Activated naive CD4-positive, alpha-beta T cell treated with anti-CD3 and anti-CD28 coated beads for 36 hours (primary cell): ENCODE measurements around the gene PDE3B. TPM values are rescaled to one million over a fixed set of nuclear protein-coding genes. Genes with fewer than 3 reads are reported as not detected.
"Not testable (repeated sequence)": the region's sequence is repeated elsewhere in the genome, so short reads cannot be mapped to it uniquely, and the experiment has no call there.

Experiments used
- CTCF ChIA-PET: fragments of 350-600 bp; sonication (Branson Sonifier 250); formaldehyde crosslinking; loops from one replicate; lab custom pipeline; 2021; ENCODE audit warnings: antibody characterized with exemption; lab: Charles Lee
- DNase-seq: peaks from one replicate; pipeline ENCODE4 v3.0.0-alpha.2; 2020
- H3K27ac Mint-ChIP-seq: one replicate; pipeline ENCODE4 v1.8.0; 2021; ENCODE audit warnings: mild to moderate bottlenecking, mixed read lengths
- H3K27me3 Mint-ChIP-seq: one replicate; pipeline ENCODE4 v1.8.0; 2021; ENCODE audit warnings: low read depth, mixed read lengths
- H3K36me3 Mint-ChIP-seq: one replicate; pipeline ENCODE4 v1.8.0; 2021; ENCODE audit warnings: low read depth, mixed read lengths
- H3K4me1 Mint-ChIP-seq: one replicate; pipeline ENCODE4 v1.8.0; 2021; ENCODE audit warnings: low read depth, mixed read lengths
- H3K4me3 Mint-ChIP-seq: one replicate; pipeline ENCODE4 v1.8.0; 2021; ENCODE audit warnings: mild to moderate bottlenecking, moderate library complexity, mixed read lengths
- H3K9me3 Mint-ChIP-seq: one replicate; pipeline ENCODE4 v1.8.0; 2021; ENCODE audit warnings: mixed read lengths
- intact Hi-C: fragments of 100-400 bp; cut with micrococcal nuclease; formaldehyde crosslinking; loops from one replicate; pipeline ENCODE4 v1.15.1; 2023
- total RNA-seq, 2 experiments: library from RNA; stranded (reverse); gene quantifications; one replicate each; pipeline ENCODE4 v1.2.3, GENCODE V29; 2021

PDE3B gene
- total RNA-seq, 2 experiments from 2014 or later, result 16.5 to 17.4 TPM

- Mint-ChIP-seq H3K4me1 (peaks cover 32% of the 10 kb centered on the region), H3K9me3 (peaks cover 17% of the 10 kb centered on the region), H3K27me3 (no peaks in the 10 kb centered on the region), H3K36me3 (peaks cover 16% of the 10 kb centered on the region), H3K4me3 (no peak overlapping the region), H3K27ac (peak overlapping the region; percentile 33)
- intact Hi-C loops, result no loop called here
- DNase-seq, result no peak
- CTCF ChIA-PET, result no interaction called here
Measured at GRCh38 chr11:14784230-14784629, 140.6 kb downstream of the PDE3B start.

GRCh38 chr11:14789879-14790484 lies 146.4 kb downstream of the PDE3B start:
- intact Hi-C loops, result loop anchor here (1.0 to 2.0 kb wide), 6 partner anchors 117 to 419 kb away; no protein-coding TSS in a partner anchor
- peaks cover 2% of the 10 kb centered on the region for H3K36me3 Mint-ChIP-seq
- peaks cover 6% of the 10 kb centered on the region for H3K4me1 Mint-ChIP-seq
- DNase-seq, result no peak
- CTCF ChIA-PET, result interaction anchor here (0.6 to 5.0 kb wide), 16 partner anchors 8 to 800 kb away, joined by 3 to 181 read pairs (median 4); partner anchors contain the start of genes CALCB, CYP2R1 and PDE3B
- H3K4me3 Mint-ChIP-seq, result no peak overlapping the region
- no peak overlapping the region for H3K27ac Mint-ChIP-seq
- H3K27me3 Mint-ChIP-seq, result no peaks in the 10 kb centered on the region
- H3K9me3 Mint-ChIP-seq, result no peaks in the 10 kb centered on the region

DNA sequence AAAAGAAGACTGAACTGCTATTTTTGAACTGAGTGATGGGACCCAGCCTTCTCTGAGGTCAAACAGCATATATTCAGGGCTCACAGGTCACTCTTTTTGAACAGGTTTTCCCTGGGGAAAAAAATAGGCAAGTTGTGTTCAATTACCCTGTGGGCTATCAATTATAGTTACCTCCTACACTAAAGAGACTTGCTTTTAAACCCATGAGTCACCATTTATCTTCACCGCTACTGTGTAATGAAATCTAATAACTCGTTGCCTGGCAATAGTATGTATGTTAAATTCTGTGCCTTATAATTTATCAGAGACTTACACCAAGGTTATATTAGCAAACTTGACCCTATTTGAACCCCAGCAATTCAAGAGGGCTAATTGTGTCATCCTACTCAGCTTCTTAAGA lies 149.9 kb downstream of the PDE3B start:
- Mint-ChIP-seq H3K36me3 (peaks cover 26% of the 10 kb centered on the region), H3K4me1 (peaks cover 23% of the 10 kb centered on the region)
- CTCF ChIA-PET, result interaction anchor here (3.2 kb wide), 1 partner anchor 114 kb away, joined by 16 read pairs; no protein-coding TSS in a partner anchor

DNA sequence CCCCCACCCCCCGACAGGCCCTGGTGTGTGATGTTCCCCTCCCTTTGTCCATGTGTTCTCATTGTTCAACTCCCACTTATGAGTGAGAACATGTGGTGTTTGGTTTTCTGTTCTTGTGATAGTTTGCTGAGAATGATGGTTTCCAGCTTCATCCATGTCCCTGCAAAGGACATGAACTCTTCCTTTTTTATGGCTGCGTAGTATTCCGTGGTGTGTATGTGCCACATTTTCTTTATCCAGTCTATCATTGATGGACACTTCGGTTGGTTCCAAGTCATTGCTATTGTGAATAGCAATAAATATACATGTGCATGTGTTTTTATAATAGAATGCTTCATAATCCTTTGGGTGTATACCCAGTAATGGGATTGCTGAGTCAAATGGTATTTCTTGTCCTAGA lies 152.4 kb downstream of the PDE3B start:
- H3K4me3 Mint-ChIP-seq, H3K27me3 Mint-ChIP-seq, H3K9me3 Mint-ChIP-seq, intact Hi-C loops, DNase-seq, H3K27ac Mint-ChIP-seq: not testable (repeated sequence)
- CTCF ChIA-PET, result interaction anchor here (1.2 to 3.2 kb wide), 2 partner anchors 108 to 111 kb away, joined by 4 to 16 read pairs; no protein-coding TSS in a partner anchor
- H3K36me3 Mint-ChIP-seq, result peaks cover 31% of the 10 kb centered on the region
- peaks cover 25% of the 10 kb centered on the region for H3K4me1 Mint-ChIP-seq

More for the DNA sequence above, 149.9 kb downstream of the PDE3B start:
- DNase-seq, result no peak
- no peak overlapping the region for H3K4me3 Mint-ChIP-seq
- H3K27ac Mint-ChIP-seq, result no peak overlapping the region
- H3K27me3 Mint-ChIP-seq, result no peaks in the 10 kb centered on the region
- intact Hi-C loops, result no loop called here
- H3K9me3 Mint-ChIP-seq, result peaks cover 4% of the 10 kb centered on the region

DNA sequence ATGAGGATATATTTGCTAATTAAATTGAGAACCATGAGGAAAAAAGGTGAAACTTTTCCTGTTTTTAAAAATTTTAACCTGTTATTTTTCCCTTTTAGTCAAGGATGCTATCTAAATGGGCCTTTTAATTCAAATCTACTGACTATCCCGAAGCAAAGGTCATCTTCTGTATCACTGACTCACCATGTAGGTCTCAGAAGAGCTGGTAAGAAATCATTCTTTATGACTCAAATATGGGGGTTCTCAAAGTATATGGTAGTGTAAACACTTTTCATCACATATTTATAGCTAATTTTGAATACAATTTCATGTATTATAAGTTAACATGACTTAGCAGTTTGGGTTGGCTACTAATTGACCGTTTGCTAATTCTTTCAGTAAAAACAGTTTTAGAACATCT lies 160.2 kb downstream of the PDE3B start:
- DNase-seq, result no peak
- Mint-ChIP-seq H3K27ac (no peak overlapping the region), H3K36me3 (peaks cover 32% of the 10 kb centered on the region), H3K9me3 (peaks cover 4% of the 10 kb centered on the region), H3K4me3 (no peak overlapping the region), H3K4me1 (peaks cover 9% of the 10 kb centered on the region), H3K27me3 (no peaks in the 10 kb centered on the region)
- intact Hi-C loops, result no loop called here
- CTCF ChIA-PET, result interaction anchor here (1.3 kb wide), 1 partner anchor 12 kb away, joined by 3 read pairs; no protein-coding TSS in a partner anchor

GRCh38 chr11:14809466-14809865 lies 165.9 kb downstream of the PDE3B start:
- CTCF ChIA-PET, result interaction anchor here (0.6 kb wide), 2 partner anchors 145 to 152 kb away, joined by 3 to 4 read pairs; no protein-coding TSS in a partner anchor
- H3K4me3 Mint-ChIP-seq, result no peak overlapping the region
- H3K27me3 Mint-ChIP-seq, result no peaks in the 10 kb centered on the region
- H3K9me3 Mint-ChIP-seq, result peaks cover 8% of the 10 kb centered on the region
- DNase-seq, result no peak
- H3K27ac Mint-ChIP-seq, result no peak overlapping the region
- H3K4me1 Mint-ChIP-seq, result peaks cover 2% of the 10 kb centered on the region
- intact Hi-C loops, result no loop called here
- H3K36me3 Mint-ChIP-seq, result peaks cover 55% of the 10 kb centered on the region

DNA sequence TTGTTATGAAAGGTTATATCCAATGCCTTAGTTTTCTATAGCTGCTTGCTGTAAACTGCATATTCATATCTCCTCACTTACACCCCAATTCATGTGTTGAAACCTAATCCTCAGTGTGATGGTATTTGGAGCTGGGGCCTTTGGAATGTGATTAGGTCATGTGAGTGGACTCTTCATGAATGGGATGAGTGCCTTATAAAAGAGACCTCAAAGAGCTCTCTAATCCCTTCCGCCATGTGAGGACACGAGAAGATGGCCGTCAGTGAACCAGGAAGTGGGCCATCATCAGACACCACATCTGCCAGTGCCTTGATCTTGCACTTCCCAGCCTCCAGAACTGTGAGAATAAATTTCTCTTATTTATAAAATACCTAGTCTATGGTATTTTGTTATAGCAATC lies 169.2 kb downstream of the PDE3B start:
- intact Hi-C loops, result no loop called here
- CTCF ChIA-PET, result interaction anchor here (0.6 to 1.5 kb wide), 3 partner anchors 23 to 96 kb away, joined by 3 to 8 read pairs (median 4); no protein-coding TSS in a partner anchor
- Mint-ChIP-seq H3K4me3 (no peak overlapping the region), H3K27ac (no peak overlapping the region), H3K36me3 (peaks cover 39% of the 10 kb centered on the region), H3K9me3 (peaks cover 4% of the 10 kb centered on the region), H3K4me1 (peaks cover 6% of the 10 kb centered on the region), H3K27me3 (no peaks in the 10 kb centered on the region)
- DNase-seq, result no peak

- CTCF ChIA-PET, result no interaction called here
- peaks cover 6% of the 10 kb centered on the region for H3K4me1 Mint-ChIP-seq
- peaks cover 4% of the 10 kb centered on the region for H3K9me3 Mint-ChIP-seq
- no peak for DNase-seq
- H3K36me3 Mint-ChIP-seq, result peaks cover 33% of the 10 kb centered on the region
- H3K27ac Mint-ChIP-seq, result no peak overlapping the region
- intact Hi-C loops, result no loop called here
- no peaks in the 10 kb centered on the region for H3K27me3 Mint-ChIP-seq
- no peak overlapping the region for H3K4me3 Mint-ChIP-seq
Measured at GRCh38 chr11:14813516-14813915, 169.9 kb downstream of the PDE3B start.

GRCh38 chr11:14818779-14819178 lies 175.2 kb downstream of the PDE3B start:
- H3K4me1 Mint-ChIP-seq, result peaks cover 4% of the 10 kb centered on the region
- no peak for DNase-seq
- intact Hi-C loops, result no loop called here
- CTCF ChIA-PET, result no interaction called here
- no peaks in the 10 kb centered on the region for H3K9me3 Mint-ChIP-seq
- no peak overlapping the region for H3K27ac Mint-ChIP-seq
- no peak overlapping the region for H3K4me3 Mint-ChIP-seq
- H3K27me3 Mint-ChIP-seq, result no peaks in the 10 kb centered on the region
- peaks cover 23% of the 10 kb centered on the region for H3K36me3 Mint-ChIP-seq

GRCh38 chr11:14819596-14819995 lies 176.0 kb downstream of the PDE3B start:
- peaks cover 31% of the 10 kb centered on the region for H3K36me3 Mint-ChIP-seq
- intact Hi-C loops, result no loop called here

GRCh38 chr11:14821031-14821430 lies 177.4 kb downstream of the PDE3B start:
- no peak overlapping the region for H3K27ac Mint-ChIP-seq
- intact Hi-C loops, result no loop called here
- peaks cover 13% of the 10 kb centered on the region for H3K9me3 Mint-ChIP-seq
- no peaks in the 10 kb centered on the region for H3K4me1 Mint-ChIP-seq
- CTCF ChIA-PET, result no interaction called here
- no peak overlapping the region for H3K4me3 Mint-ChIP-seq
- no peak for DNase-seq
- H3K27me3 Mint-ChIP-seq, result no peaks in the 10 kb centered on the region
- H3K36me3 Mint-ChIP-seq, result peaks cover 33% of the 10 kb centered on the region

More at GRCh38 chr11:14819596-14819995, 176.0 kb downstream of the PDE3B start:
- DNase-seq, result no peak
- H3K4me1 Mint-ChIP-seq, result peaks cover 4% of the 10 kb centered on the region
- no peaks in the 10 kb centered on the region for H3K27me3 Mint-ChIP-seq
- no peak overlapping the region for H3K4me3 Mint-ChIP-seq
- CTCF ChIA-PET, result no interaction called here
- H3K27ac Mint-ChIP-seq, result no peak overlapping the region
- peaks cover 4% of the 10 kb centered on the region for H3K9me3 Mint-ChIP-seq

DNA sequence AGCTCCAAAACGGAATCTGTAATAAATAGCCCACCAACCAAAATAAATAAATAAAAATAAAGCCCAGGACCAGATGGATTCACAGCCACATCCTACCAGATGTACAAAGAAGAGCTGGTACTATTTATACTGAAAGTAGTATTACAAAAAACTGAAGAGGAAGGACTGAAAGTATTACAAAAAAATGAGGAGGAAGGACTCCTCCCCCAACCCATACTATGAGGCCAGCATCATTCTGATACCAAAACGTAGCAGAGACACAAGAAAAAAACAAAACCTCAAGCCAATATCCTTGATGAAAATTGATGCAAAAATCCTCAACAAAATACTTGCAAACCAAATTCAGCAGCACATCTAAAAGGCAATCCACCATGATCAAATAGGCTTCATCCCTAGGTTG lies 183.0 kb downstream of the PDE3B start:
- H3K36me3 Mint-ChIP-seq, result peaks cover 32% of the 10 kb centered on the region
- H3K27me3 Mint-ChIP-seq, result no peaks in the 10 kb centered on the region
- peaks cover 33% of the 10 kb centered on the region for H3K9me3 Mint-ChIP-seq
- DNase-seq, result no peak
- CTCF ChIA-PET, result interaction anchor here (1.5 kb wide), 1 partner anchor 81 kb away, joined by 3 read pairs; no protein-coding TSS in a partner anchor
- intact Hi-C loops, result no loop called here
- no peak overlapping the region for H3K4me3 Mint-ChIP-seq
- H3K27ac Mint-ChIP-seq, result no peak overlapping the region
- H3K4me1 Mint-ChIP-seq, result peaks cover 2% of the 10 kb centered on the region
